ENCODE results near the gene SEC14L5.

GRCh38 chr16:5022521-5022920, 64.4 kb downstream of the SEC14L5 start:
- TF ChIP-seq GATA3 (IDR thresholded peaks at IDR 0.05; ENCODE audit: low read depth, low read length) (no peak), GATA2 (IDR thresholded peaks at IDR 0.05; ENCODE audit: low read depth, low read length) (no peak)
